LHCN-M2 (cell line): ENCODE results near the gene PAK6. TPM values are rescaled to one million over a fixed set of nuclear protein-coding genes. Genes with fewer than 3 reads are reported as not detected.

Experiments used
- DNase-seq: peaks from one replicate; pipeline ENCODE4 v3.0.0-alpha.2; 2012; ENCODE audit warnings: low read depth
- total RNA-seq: library from RNA; depleted of rRNA; stranded (reverse); fragments of >200 nt; gene quantifications from 2 replicates; pipeline ENCODE4 v1.2.3, GENCODE V29; 2014

The PAK6 gene
- total RNA-seq, 1 experiment from 2014 or later: under 0.01 TPM

GRCh38 chr15:40310001-40310959 is 71.4 kb downstream of the PAK6 start:
- DNase-seq: no peak

GRCh38 chr15:40310993-40311392 is 72.1 kb downstream of the PAK6 start:
- DNase-seq: no peak

GRCh38 chr15:40312370-40313158 is 73.7 kb downstream of the PAK6 start:
- DNase-seq: no peak

- DNase-seq: peak; percentile 49
Measured at GRCh38 chr15:40313531-40314398, 74.9 kb downstream of the PAK6 start.

GRCh38 chr15:40314723-40315276 is 75.9 kb downstream of the PAK6 start:
- peak; percentile 78 for DNase-seq

GRCh38 chr15:40316931-40317330 is 78.1 kb downstream of the PAK6 start:
- no peak for DNase-seq

GRCh38 chr15:40317580-40317979 is 78.7 kb downstream of the PAK6 start:
- no peak for DNase-seq

- no peak for DNase-seq
Measured at GRCh38 chr15:40320409-40320808, 81.5 kb downstream of the PAK6 start.

- peak; percentile 55 for DNase-seq
Measured at GRCh38 chr15:40320931-40321371, 82.1 kb downstream of the PAK6 start.

GRCh38 chr15:40322531-40323238 is 83.8 kb downstream of the PAK6 start:
- DNase-seq: no peak

GRCh38 chr15:40323239-40323952 is 84.5 kb downstream of the PAK6 start, which contains the start of gene INAFM2:
TSS of gene INAFM2 (plus strand) at chr15:40323692. CDS start at chr15:40324056, 364 bp downstream.
- peak; percentile 93 for DNase-seq

- no peak for DNase-seq
Measured at GRCh38 chr15:40323953-40324937, 85.4 kb downstream of the PAK6 start.

- DNase-seq: no peak
Measured at GRCh38 chr15:40325188-40325587, 86.3 kb downstream of the PAK6 start.

- no peak for DNase-seq
Measured at GRCh38 chr15:40325700-40326099, 86.8 kb downstream of the PAK6 start.
